Activated T-cell treated with anti-CD3 and anti-CD28 coated beads for 1 hour (primary cell): Measurements from ENCODE around the gene DTYMK.

Source experiments
- DNase-seq: peaks from one replicate; pipeline ENCODE4 v3.0.0-alpha.2; 2020; ENCODE audit warnings: low read depth

Gene DTYMK

DNA sequence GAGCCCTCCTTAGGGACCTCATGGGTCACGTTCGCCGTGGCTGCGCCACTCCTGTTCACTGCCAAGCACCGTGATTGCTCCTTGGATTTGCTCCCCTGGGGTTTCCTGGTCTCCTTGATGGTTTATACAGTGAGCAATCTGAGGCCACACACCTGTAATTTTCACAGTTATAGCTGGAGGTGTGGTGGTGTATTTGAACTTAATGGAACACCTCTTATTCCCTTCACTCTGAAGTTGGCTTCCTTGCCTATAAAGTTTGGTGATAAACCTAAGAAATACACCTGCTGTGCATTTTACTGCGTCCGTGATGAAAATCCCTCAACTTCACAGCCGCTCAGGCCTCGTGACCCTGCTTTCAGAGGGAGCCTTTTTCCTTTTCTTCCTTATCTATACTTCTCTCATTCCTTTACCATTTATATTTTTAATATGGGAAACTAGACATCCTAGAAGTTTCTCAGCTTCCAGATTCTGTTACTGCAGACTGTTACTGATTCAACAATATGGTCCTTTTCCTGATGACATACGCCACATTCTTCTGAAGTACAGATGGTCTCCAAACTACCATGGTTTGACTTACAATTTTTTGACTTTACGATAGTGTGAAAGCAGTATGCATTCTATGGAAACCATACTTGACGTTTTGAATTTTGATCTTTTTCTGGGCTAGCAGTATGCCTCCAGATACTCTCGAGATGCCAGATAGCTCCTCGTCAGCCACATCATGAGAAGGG lies 40.5 kb downstream of the DTYMK start:
- DNase-seq = no peak

DNA sequence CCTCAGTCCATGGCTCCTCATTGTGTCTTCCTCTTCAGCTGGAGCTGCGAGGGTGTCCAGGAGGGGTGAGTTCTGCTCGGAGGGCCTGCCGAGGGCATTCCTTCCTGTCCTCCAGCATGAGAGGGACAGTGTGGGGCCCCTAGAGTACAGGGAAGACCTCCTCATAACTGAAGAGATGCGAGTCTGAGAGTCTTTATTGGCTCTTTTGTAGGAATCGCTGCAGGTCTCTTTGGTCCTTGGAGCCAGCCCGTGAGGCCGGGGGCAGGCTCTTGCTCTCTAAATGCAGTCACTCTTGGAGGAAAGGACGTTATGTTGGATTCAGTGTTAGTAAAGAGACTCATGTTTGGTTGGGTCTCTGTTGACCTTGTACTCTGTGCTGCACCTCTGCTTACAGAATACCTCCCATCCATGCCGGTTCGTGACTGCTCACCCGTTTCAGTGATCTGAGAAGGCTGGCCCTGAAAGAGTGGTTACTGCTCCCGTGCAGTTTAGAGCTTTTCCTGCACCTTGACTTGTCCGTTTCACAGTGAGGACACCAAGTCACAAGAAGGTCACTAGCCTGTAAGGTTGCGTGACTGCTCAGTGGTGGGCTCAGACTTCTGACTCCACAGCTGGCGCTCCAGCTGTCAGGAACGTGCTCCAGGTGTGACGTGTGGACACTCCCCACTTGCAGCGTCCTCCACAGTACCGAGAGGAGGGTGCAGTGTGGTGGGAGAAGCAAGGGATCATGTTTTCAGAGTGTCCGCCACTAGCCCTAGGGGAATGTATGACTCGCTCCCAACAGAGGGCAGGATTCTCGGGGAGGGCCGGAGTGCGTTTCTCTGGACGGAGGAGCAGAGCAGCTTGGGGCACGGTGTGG lies 41.3 kb downstream of the DTYMK start:
- DNase-seq = no peak

GRCh38 chr2:241641631-241642030 lies 45.0 kb downstream of the DTYMK start:
- no peak for DNase-seq

- DNase-seq = no peak
These were observed 46.3 kb downstream of the DTYMK start for GRCh38 chr2:241640165-241640795.

- DNase-seq = no peak
These were observed 47.2 kb downstream of the DTYMK start for GRCh38 chr2:241639385-241639784.

DNA sequence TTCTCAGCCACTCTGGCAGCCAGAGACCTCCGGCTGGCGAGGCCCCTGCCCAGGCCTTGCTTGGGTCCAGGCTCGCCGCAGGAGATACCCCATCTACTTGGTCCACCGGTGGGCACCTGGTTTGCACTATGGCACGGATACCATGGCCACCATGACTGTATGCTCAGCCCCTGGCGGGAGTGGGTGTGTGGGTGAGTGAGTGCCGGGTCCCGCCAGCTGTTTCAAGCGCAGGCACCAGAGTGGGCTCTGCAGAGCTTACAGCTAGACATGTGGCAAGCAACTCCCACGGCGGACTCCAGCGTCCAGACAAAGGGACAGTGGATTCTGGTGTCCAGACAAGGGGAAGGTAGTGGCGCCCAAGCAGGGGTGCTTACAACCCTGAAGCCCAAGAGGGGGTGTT lies 47.7 kb downstream of the DTYMK start:
- DNase-seq = no peak

DNA sequence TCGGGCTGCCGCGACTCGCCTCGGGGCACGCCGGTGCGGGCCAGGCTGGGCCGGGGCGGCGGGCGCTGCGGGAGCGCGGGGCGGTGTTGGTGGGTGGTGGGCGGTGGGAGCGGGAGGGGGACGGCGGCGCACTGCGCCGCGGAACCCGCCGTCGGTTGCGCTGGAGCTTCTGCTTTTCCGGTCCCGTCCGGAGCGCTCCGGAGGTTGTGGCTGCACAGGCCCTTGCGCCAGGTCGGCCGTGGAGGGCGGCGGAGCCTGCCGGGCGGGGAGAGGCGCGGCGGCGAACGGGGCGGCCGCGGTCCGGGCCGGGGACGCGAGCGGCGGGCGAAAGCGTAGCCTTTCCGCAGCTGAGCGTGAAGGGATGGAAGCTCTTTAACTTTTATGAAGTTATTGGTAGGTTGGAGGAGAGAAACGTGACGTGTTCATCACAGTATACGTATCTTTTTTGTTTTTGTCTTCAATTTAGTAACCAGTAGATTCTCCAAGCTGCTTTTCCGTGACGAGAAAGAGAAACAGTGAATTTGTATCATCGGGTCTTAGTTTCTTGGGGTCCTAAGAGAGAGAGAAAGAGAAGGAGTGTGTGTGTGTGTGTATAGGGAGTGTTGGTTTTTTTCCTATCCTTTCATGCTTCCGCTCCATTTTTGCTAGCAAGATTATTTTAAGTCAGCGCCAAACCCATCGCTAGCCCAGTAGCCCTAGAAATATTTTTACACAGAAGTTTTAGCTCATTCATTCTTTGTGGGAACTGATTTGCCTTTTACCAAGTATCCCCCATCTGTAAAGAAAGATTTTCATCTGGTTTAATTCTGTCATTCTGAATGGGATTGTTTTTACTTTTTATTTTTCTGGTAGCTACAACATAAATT lies 48.6 kb downstream of the DTYMK start:
- peak; percentile 13 for DNase-seq

DNA sequence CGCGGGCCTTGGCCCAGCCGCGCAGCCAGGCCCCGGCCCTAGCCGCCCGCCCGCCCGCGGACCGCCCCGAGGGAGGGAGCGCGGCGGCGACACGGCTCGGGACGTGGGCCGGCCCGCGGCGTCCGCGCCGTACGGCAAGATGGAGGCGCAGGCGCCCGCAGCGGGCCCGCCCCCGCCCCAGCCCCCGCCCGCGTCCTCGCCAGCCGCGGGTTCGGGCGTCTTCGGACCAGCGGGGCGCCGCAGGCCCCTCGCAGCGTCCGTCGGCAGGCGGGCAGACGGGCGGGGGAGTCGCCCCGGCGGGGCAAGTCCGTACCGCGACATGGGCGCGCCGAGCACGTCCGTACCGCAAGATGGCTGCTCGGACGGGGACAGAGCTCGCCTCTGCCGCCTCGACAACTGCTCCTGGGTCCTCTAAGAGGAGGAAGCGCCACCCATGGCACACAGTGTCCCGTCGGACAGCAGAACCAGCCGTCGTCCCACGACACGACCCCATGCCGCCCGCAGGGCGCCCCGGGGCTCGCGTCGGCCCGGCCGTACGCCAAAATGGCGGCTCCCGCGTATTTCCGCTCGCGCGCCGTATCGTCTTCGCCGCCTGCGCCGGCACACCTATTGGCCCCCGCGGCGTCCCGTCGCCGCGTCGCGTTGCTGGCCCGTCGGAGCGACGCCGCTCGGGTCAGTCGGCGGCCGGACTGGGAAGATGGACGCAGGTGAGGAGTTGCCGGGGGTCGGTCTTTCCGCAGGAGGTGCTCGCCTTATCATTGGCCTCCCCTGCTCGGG lies 49.4 kb downstream of the DTYMK start, which contains the start of the genes ATG4B and THAP4:
TSS of gene ATG4B (plus strand) at position 676 of the 777 bp plus-strand sequence. CDS start at position 698, 22 bp downstream.
TSS of gene THAP4 (minus strand) at position 141 of the 777 bp plus-strand sequence. CDS start 141 bp downstream, outside the sequence.
- DNase-seq = peak; percentile 66

DNA sequence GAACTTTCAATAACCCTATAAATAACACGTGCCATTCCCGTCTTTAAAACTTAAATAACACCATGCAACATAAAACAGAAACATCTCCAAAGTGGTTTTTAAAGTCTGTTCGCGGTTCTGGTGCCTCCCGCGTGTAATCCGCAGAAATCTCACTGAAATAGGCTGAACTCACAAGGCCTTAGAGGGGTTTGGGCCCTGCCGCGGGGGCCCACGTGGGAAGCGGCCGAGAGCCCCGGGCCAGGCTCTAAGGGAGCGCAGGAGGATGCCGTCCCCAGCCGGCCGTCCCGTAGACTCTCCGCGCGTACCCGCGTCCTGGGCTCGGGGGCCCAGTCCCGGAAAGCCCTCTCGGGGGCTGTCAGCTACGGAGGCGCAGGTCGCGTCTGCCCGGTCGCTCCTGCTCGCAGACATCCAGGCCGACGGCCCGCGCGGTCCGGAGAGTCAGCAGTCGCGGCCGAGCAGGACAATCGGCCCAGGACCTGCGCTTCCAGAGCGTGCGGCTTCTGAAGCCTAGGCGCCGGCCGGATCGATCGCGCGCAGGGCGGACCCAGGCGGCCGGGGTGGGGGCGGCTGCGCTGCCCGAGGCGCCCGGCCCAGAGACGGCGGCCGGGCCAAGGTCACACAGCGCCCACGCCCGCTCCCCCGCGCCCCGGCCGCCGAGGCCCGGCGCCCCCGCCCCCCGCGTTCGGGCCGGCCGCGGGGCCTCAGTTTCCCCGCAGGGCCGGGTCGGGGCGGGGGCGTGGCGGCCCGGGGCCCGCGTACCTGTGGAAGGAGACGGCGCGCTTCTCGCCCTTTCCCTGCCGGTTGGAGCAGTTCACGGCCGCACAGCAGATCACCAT lies 50.2 kb downstream of the DTYMK start:
- DNase-seq = no peak

GRCh38 chr2:241635756-241636155 lies 50.9 kb downstream of the DTYMK start:
- DNase-seq = no peak

DNA sequence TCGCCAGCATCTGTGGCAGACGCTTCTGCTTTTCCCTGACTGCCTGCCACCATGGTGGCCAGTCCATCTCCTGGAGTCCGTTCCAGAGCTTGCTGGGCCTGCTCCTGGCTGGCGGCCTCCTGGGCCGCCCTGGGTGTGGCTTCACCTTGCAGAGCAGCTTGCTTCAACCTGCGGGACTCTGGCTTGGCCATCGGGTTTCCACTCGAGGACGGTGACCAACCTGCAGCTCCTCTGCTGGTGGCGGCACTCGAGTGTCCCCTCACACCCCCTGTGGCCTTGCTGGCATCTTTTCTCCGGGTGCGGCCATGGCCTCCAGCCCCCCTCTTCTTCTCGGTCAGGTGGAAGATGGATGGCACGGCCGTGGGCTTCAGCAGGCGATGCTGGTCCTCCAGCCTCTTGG lies 53.1 kb downstream of the DTYMK start:
- DNase-seq = no peak

GRCh38 chr2:241632478-241633325 lies 53.9 kb downstream of the DTYMK start:
- DNase-seq = no peak

- no peak for DNase-seq
These were observed 56.7 kb downstream of the DTYMK start for GRCh38 chr2:241629762-241630435.

DNA sequence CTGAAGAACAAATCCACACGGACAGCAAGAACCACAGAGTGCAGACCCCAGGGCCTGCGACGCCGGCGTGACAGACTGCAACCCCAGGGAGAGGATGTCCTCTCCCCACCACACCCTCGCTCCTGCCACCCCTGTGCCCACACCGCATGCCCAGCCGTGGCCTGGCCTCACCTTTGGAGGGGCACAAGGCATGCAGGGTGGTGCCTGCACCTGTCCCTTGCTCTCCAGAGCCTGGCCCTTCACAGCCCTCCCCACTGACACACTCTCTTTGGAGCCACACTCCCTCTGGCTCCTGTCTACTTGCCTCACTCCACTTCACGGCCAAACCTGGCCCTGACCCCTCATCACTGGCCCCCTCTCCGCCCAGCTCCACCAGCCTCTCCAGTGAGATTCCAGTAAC lies 58.9 kb downstream of the DTYMK start:
- DNase-seq = no peak
